ENCODE measurements around the gene MYD88.
"Not testable (repeated sequence)": the region's sequence is repeated elsewhere in the genome, so short reads cannot be mapped to it uniquely, and the experiment has no call there.

The MYD88 gene

GRCh38 chr3:38142959-38143358 is 4.5 kb downstream of the MYD88 start:
- DNase-seq (ENCODE audit: low spot score), result no peak

GRCh38 chr3:38143511-38143910 is 5.0 kb downstream of the MYD88 start:
- DNase-seq (ENCODE audit: low spot score), result no peak

GRCh38 chr3:38146504-38146903 is 8.0 kb downstream of the MYD88 start:
- DNase-seq (ENCODE audit: low spot score), result no peak

GRCh38 chr3:38147421-38147820 is 9.0 kb downstream of the MYD88 start:
- no peak for DNase-seq (ENCODE audit: low spot score)

GRCh38 chr3:38148311-38148882 is 9.9 kb downstream of the MYD88 start:
- no peak for DNase-seq (ENCODE audit: low spot score)

- no peak for DNase-seq (ENCODE audit: low spot score)
Observed at GRCh38 chr3:38149708-38150107, 11.2 kb downstream of the MYD88 start.

GRCh38 chr3:38150780-38151528 is 12.5 kb downstream of the MYD88 start:
- no peak for DNase-seq (ENCODE audit: low spot score)

- no peak for DNase-seq (ENCODE audit: low spot score)
Observed at GRCh38 chr3:38151667-38152265, 13.3 kb downstream of the MYD88 start.

- DNase-seq (ENCODE audit: low spot score), result no peak
Observed at GRCh38 chr3:38152609-38153008, 14.1 kb downstream of the MYD88 start.

- DNase-seq (ENCODE audit: low spot score), result no peak
Observed at GRCh38 chr3:38153221-38153620, 14.8 kb downstream of the MYD88 start.

- DNase-seq (ENCODE audit: low spot score), result no peak
Observed at GRCh38 chr3:38154033-38154494, 15.6 kb downstream of the MYD88 start.

GRCh38 chr3:38154625-38155255 is 16.3 kb downstream of the MYD88 start:
- no peak for DNase-seq (ENCODE audit: low spot score)

GRCh38 chr3:38155825-38156224 is 17.4 kb downstream of the MYD88 start:
- no peak for DNase-seq (ENCODE audit: low spot score)

- DNase-seq (ENCODE audit: low spot score), result no peak
Observed at GRCh38 chr3:38157117-38157516, 18.7 kb downstream of the MYD88 start.

- DNase-seq (ENCODE audit: low spot score), result no peak
Observed at GRCh38 chr3:38157595-38157994, 19.1 kb downstream of the MYD88 start.

- no peak for DNase-seq (ENCODE audit: low spot score)
Observed at GRCh38 chr3:38158472-38158871, 20.0 kb downstream of the MYD88 start.

- DNase-seq (ENCODE audit: low spot score), result not testable (repeated sequence)
Observed at GRCh38 chr3:38160704-38161103, 22.2 kb downstream of the MYD88 start.

GRCh38 chr3:38163117-38163840 is 24.8 kb downstream of the MYD88 start:
- no peak for DNase-seq (ENCODE audit: low spot score)

GRCh38 chr3:38163841-38164642 is 25.6 kb downstream of the MYD88 start:
- DNase-seq (ENCODE audit: low spot score), result no peak

GRCh38 chr3:38164643-38164951 is 26.1 kb downstream of the MYD88 start:
- no peak for DNase-seq (ENCODE audit: low spot score)

GRCh38 chr3:38164952-38165721 is 26.7 kb downstream of the MYD88 start, which contains the start of gene OXSR1:
OXSR1 (plus strand) TSS chr3:38165537; CDS start chr3:38165877, 340 bp downstream.
- DNase-seq (ENCODE audit: low spot score), result peak; percentile 100

Measured in COLO829 (cell line).